Ovary (tissue), 9 donors: ENCODE measurements around the gene ACMSD. TPM values are rescaled to one million over a fixed set of nuclear protein-coding genes. Genes with fewer than 3 reads are reported as not detected.
"Not testable (repeated sequence)": the region's sequence is repeated elsewhere in the genome, so short reads cannot be mapped to it uniquely, and the experiment has no call there.

ENCODE experiments used
- DNase-seq, 5 donors: peaks; one replicate each; pipeline ENCODE4 v3.0.0-alpha.2; 2019 to 2020
- H3K27ac ChIP-seq, 2 donors: fragments of 200-600 bp; one replicate each; pipeline versions ENCODE4 v1.5.1 to v1.8.0; 2019 to 2022
- H3K27me3 ChIP-seq: fragments of 200-600 bp; one replicate; pipeline ENCODE4 v1.8.0; 2022
- H3K36me3 ChIP-seq: fragments of 200-600 bp; sonication (generic); one replicate; pipeline ENCODE4 v1.5.1; 2019
- H3K4me1 ChIP-seq: one replicate; pipeline ENCODE4 v1.8.1; 2013; ENCODE audit warnings: mild to moderate bottlenecking, moderate library complexity; ENCODE audit not compliant: insufficient read depth
- H3K4me3 ChIP-seq: fragments of 200-600 bp; sonication (generic); one replicate; pipeline ENCODE4 v1.5.1; 2017
- H3K9me3 ChIP-seq, 2 donors: fragments of 200-600 bp in 1 of 2; sonication (generic) in 1 of 2; one replicate each; pipeline versions ENCODE4 v1.5.1 to v1.8.1; 2013 to 2019; ENCODE audit warnings: mild to moderate bottlenecking in 1 of 2, moderate library complexity in 1 of 2
- CTCF ChIP-seq, 3 donors: fragments of 450-650 bp in 2 of 3; fragments of 200-600 bp in 1 of 3; IDR thresholded peaks; one replicate each; pipeline versions ENCODE4 v1.5.1 to v1.8.0; 2016 to 2022; ENCODE audit warnings: antibody characterized with exemption in 3 of 3, mild to moderate bottlenecking in 1 of 3
- EP300 ChIP-seq: sonication (generic); formaldehyde crosslinking; IDR thresholded peaks from one replicate; pipeline ENCODE4 v1.6.1; 2017; ENCODE audit warnings: antibody characterized with exemption
- POLR2A ChIP-seq: fragments of 450-650 bp; IDR thresholded peaks from one replicate; pipeline ENCODE4 v1.6.1; 2017; ENCODE audit warnings: antibody characterized with exemption, mild to moderate bottlenecking, moderate library complexity
- WGBS, 3 donors: extraction: QIAGEN DNeasy Blood & Tissue Kit in 1 of 3; methylation state at CpG; one replicate each; pipeline versions ENCODE4 v1.1.5 to v1.1.7; 2013 to 2017; 5-methylcytosine and 5-hydroxymethylcytosine counted together
- intact Hi-C, 4 donors: fragments of 100-400 bp; cut with DNase I; formaldehyde crosslinking; loops; one replicate each; pipeline versions ENCODE4 v1.11.0 to v1.15.1; 2022 to 2023
- polyA plus RNA-seq, 2 donors: library from polyadenylated mRNA; stranded (reverse); fragments of 200-250 nt in 1 of 2; fragments of 350-450 nt in 1 of 2; fragmentation: Illumina TruSeq in 1 of 2; extraction: RNeasy Lipid Tissue Mini Kit (QIAGEN cat#74804) in 1 of 2; gene quantifications; one replicate each; pipeline ENCODE4 v1.2.3, GENCODE V29; 2013 to 2014
- total RNA-seq, 7 donors: library from RNA; depleted of rRNA in 2 of 7; stranded (reverse); fragments of >200 nt in 2 of 7; fragmentation: NEBNext Ultra II Directional in 3 of 7; extraction: Animal tissue kit (Norgen Biotek cat#: 25700) in 3 of 7; gene quantifications; one replicate each; pipeline versions ENCODE4 v1.1.0 to v1.2.4, GENCODE V29; 2016 to 2023
- donor health status: DM: no; HTN: no; CAD: no; lungs with moderate emphysema.
- donor health status: DM: no; HTN: no; CAD: no.
- donor health status: Bipolar disorder and iron deficiency.
- donor health status: DM: yes; HTN: yes; CAD: no.
- donor health status: DM: no; HTN: no; CAD: no.
- donor health status: DM: yes; HTN: yes; CAD: no.

ACMSD gene
- total and polyA plus RNA-seq, 9 donors: not detected

DNA sequence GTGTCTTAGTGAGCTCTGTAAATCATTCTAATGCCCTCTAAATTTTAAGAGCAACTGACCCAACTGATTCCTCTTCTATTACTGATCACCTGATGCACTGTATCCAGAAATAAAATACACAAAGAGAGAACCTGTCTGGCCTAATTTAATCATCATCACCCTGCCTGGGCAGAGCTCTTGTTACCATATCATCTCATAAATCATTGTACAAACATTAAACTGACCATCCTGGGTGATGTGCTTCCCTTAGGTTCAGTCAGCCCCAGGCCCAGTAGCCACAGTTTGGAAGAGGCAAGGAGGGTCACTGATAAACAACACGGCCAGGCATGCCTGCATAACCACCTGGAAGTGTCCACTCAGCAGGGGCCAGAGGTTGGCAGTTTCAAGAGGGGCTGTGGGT, 22.7 kb upstream of the ACMSD start:
- Histone ChIP-seq H3K4me1 (no peaks in the 10 kb centered on the region), H3K4me3 (no peak overlapping the region), H3K27me3 (no peaks in the 10 kb centered on the region), H3K9me3 (no peaks in the 10 kb centered on the region), H3K27ac (no peak overlapping the region), H3K36me3 (no peaks in the 10 kb centered on the region)
- DNase-seq: no peak
- no peak for TF ChIP-seq POLR2A
- intact Hi-C loops: no loop called here
- WGBS, 3 donors: 25 to 38% (median 32%) methylated on average over 1 of the region's 1 CpG

- H3K27ac ChIP-seq: no peak overlapping the region
- no peaks in the 10 kb centered on the region for H3K36me3 ChIP-seq
- no peaks in the 10 kb centered on the region for H3K4me1 ChIP-seq
- H3K4me3 ChIP-seq: no peak overlapping the region
- intact Hi-C loops: no loop called here
- H3K9me3 ChIP-seq: no peaks in the 10 kb centered on the region
- no peaks in the 10 kb centered on the region for H3K27me3 ChIP-seq
- WGBS, 3 donors: 85 to 92% (median 85%) methylated on average over 5 of the region's 5 CpGs
- DNase-seq: no peak
- TF ChIP-seq EP300: no peak
- no peak for TF ChIP-seq POLR2A
- no peak for TF ChIP-seq CTCF (IDR thresholded peaks at IDR 0.05)
These were observed 20.1 kb upstream of the ACMSD start for GRCh38 chr2:134818321-134818720.

GRCh38 chr2:134819334-134819733, 19.1 kb upstream of the ACMSD start:
- Histone ChIP-seq H3K4me1 (no peaks in the 10 kb centered on the region), H3K27ac (no peak overlapping the region), H3K9me3 (no peaks in the 10 kb centered on the region), H3K4me3 (no peak overlapping the region), H3K36me3 (no peaks in the 10 kb centered on the region), H3K27me3 (no peaks in the 10 kb centered on the region)
- TF ChIP-seq EP300 (no peak), POLR2A (no peak), CTCF (IDR thresholded peaks at IDR 0.05) (no peak)
- intact Hi-C loops: no loop called here
- no peak for DNase-seq
- WGBS, 3 donors: 88 to 91% (median 88%) methylated on average over 2 of the region's 2 CpGs

GRCh38 chr2:134823431-134823830, 15.0 kb upstream of the ACMSD start:
- Histone ChIP-seq H3K4me3 (no peak overlapping the region), H3K36me3 (no peaks in the 10 kb centered on the region), H3K27ac (no peak overlapping the region), H3K4me1 (no peaks in the 10 kb centered on the region), H3K9me3 (no peaks in the 10 kb centered on the region), H3K27me3 (no peaks in the 10 kb centered on the region)
- WGBS, 3 donors: 80 to 98% (median 91%) methylated on average over 2 of the region's 2 CpGs
- TF ChIP-seq CTCF (IDR thresholded peaks at IDR 0.05) (no peak), POLR2A (no peak), EP300 (no peak)
- DNase-seq: no peak
- intact Hi-C loops: no loop called here

- Histone ChIP-seq H3K9me3 (no peaks in the 10 kb centered on the region), H3K27ac (no peak overlapping the region), H3K4me3 (no peak overlapping the region), H3K36me3 (no peaks in the 10 kb centered on the region), H3K27me3 (no peaks in the 10 kb centered on the region), H3K4me1 (no peaks in the 10 kb centered on the region)
- intact Hi-C loops: no loop called here
- TF ChIP-seq EP300 (no peak), CTCF (IDR thresholded peaks at IDR 0.05) (no peak), POLR2A (no peak)
- DNase-seq: no peak
- WGBS, 3 donors: 55 to 79% (median 70%) methylated on average over 2 of the region's 2 CpGs
These were observed 14.6 kb upstream of the ACMSD start for GRCh38 chr2:134823832-134824231.

DNA sequence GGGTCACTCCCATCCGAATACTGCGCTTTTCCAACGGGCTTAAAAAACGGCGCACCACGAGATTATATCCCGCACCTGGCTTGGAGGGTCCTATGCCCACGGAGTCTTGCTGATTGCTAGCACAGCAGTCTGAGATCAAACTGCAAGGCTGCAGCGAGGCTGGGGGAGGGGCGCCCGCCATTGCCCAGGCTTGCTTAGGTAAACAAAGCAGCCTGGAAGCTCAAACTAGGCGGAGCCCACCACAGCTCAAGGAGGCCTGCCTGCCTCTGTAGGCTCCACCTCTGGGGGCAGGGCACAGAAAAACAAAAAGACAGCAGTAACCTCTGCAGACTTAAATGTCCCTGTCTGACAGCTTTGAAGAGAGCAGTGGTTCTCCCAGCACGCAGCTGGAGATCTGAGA, 12.7 kb upstream of the ACMSD start:
- H3K4me1 ChIP-seq, H3K36me3 ChIP-seq, intact Hi-C loops, DNase-seq, H3K27me3 ChIP-seq, H3K9me3 ChIP-seq, H3K27ac ChIP-seq, H3K4me3 ChIP-seq: not testable (repeated sequence)
- 84 to 90% (median 87%) methylated on average over 11 to 13 of the region's 13 CpGs for WGBS, 3 donors
